ES-I3 (cell line): ENCODE results near the gene EDN2.

ENCODE experiments used
- H3K36me3 ChIP-seq: 2 replicates; pipeline ENCODE4 v1.6.1; 2013; ENCODE audit warnings: mild to moderate bottlenecking, low read length, control low read depth, moderate library complexity; ENCODE audit not compliant: insufficient read depth
- H3K4me1 ChIP-seq: 2 replicates; pipeline ENCODE4 v1.6.1; 2013; ENCODE audit warnings: mild to moderate bottlenecking, control low read depth, low read length; ENCODE audit not compliant: insufficient read depth
- H3K9ac ChIP-seq: 2 replicates; pipeline ENCODE4 v1.6.1; 2013; ENCODE audit warnings: low read depth, mild to moderate bottlenecking, low read length, moderate library complexity
- H3K9me3 ChIP-seq: 2 replicates; pipeline ENCODE4 v1.6.1; 2013; ENCODE audit warnings: mild to moderate bottlenecking, low read length, moderate library complexity; ENCODE audit not compliant: control insufficient read depth, insufficient read depth

EDN2 gene

DNA sequence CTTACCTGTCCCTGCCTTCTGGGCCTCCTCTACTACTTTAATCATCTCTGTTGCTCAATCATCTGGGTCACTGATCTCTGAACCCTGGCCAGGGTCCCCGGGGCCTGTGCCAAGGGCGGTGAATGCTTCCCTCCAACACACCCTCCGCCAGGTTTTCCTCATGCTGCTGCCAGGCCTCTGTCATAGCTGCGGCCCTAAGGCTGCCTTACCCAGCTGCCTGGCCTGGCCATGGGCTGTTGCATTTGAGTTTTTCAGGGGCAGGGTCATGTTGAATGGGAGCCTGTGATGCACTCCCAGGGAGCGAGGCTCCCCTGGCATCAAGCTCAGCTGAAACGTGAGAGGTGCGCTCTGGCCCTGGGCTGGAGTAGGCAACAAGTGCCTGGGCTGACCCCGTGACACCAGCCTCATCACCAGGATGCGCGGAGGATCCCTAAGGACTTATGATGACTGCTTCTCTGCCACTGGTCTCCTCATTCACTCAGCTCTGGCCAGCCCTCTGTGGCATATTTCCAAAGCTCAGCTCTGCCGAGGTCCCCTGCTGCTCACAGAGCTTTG lies 7.6 kb downstream of the EDN2 start:
- no peaks in the 10 kb centered on the region for H3K9me3 ChIP-seq
- no peaks in the 10 kb centered on the region; the same call in 1 of the 2 replicates for H3K4me1 ChIP-seq
- H3K9ac ChIP-seq, result no peak overlapping the region
- no peaks in the 10 kb centered on the region for H3K36me3 ChIP-seq

DNA sequence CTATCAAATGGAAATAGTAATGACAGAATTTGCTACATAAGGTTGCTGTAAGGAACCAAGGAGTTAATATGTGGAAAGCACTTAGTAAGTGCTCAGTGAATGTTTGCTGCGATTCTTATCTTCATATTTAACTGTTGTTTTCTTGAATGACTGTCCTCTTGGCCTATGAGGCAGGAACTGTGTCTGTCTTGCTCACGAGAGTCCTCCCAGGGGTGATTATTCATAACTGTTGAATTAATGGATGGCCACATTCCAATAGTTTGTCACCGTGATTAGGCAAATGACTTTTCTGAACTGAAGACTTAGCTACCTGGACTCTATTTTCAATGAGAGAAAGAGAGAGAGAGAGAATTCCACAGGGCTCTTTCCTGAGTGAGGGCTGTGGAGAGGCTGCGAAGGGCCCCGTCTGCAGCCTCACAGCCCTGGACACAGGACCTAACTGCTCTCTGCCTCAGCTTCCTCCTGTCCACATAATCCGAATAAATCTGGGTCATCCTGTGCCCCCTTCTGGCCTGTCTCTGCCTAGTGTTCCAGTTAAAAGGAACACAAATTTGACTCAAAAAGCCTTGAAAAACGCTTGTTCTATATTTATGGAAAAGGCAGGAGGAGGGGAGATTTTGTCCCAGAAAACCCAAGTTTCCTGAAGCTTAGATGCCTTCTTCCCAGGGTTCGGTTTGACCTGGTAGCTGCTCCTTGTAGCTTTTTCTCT lies 8.5 kb downstream of the EDN2 start:
- no peaks in the 10 kb centered on the region for H3K9me3 ChIP-seq
- H3K9ac ChIP-seq, result no peak overlapping the region
- no peaks in the 10 kb centered on the region for H3K36me3 ChIP-seq
- H3K4me1 ChIP-seq, result no peaks in the 10 kb centered on the region; the same call in 1 of the 2 replicates

DNA sequence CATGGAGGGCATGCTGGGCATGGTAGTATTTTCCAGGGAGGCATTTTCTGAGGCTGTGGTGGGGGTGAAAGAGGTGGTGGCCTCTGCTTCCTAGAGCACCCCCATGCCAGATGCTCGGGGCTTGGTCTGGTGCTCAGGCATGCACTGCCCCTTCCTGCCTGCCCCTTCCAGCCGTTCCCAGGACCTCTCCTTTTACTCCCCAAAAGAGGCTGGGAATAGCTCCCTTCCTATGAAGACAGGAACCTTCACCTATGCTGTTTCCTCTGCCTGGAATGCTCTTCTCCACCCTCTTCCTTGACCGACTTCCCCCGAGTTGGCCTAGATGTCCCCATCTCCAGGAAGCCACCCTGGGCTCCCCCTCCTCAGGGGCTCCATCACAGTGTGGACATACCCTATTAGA lies 9.1 kb downstream of the EDN2 start:
- no peaks in the 10 kb centered on the region for H3K36me3 ChIP-seq
- no peaks in the 10 kb centered on the region; the same call in 1 of the 2 replicates for H3K4me1 ChIP-seq
- H3K9me3 ChIP-seq, result no peaks in the 10 kb centered on the region
- H3K9ac ChIP-seq, result no peak overlapping the region

DNA sequence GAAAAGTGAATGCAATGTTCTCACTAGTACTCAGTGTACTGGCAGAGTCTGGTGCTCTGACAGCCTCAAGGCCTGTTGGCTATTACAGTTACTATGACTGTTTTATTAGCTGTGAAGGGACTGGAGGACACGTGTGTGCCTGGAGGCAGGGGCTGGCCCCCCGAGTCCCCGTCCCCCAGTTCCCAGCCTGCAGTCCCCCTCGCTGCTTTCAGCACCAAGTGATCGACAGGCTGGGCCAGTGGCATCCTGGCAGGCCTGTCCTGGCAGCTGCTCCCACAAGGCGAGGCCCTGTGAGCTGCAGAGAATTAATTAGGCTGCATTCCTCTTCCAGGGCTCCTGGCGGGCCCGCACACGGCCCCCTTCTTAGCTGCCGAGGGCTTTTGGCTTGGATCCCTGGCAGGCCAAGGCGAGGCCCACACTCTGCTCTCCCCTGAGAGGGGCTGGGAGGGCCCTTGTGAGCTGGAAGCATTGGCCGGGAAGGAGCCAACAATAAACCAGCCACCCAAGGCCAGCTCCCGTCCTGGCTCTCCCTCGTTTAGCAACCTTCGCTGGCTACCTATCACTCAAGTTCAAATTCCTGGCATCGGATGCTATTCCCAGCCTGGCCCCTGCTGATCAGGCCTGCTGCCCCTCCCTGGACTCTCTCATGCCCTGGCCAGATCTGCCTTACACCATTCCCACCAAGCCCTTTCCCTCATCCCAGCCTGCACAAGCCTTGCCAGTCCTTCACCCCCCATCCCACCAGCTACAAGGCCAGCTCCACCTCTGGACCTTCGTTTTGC lies 9.8 kb downstream of the EDN2 start:
- Histone ChIP-seq H3K36me3 (no peaks in the 10 kb centered on the region), H3K4me1 (no peaks in the 10 kb centered on the region; the same call in 1 of the 2 replicates), H3K9ac (no peak overlapping the region), H3K9me3 (no peaks in the 10 kb centered on the region)

DNA sequence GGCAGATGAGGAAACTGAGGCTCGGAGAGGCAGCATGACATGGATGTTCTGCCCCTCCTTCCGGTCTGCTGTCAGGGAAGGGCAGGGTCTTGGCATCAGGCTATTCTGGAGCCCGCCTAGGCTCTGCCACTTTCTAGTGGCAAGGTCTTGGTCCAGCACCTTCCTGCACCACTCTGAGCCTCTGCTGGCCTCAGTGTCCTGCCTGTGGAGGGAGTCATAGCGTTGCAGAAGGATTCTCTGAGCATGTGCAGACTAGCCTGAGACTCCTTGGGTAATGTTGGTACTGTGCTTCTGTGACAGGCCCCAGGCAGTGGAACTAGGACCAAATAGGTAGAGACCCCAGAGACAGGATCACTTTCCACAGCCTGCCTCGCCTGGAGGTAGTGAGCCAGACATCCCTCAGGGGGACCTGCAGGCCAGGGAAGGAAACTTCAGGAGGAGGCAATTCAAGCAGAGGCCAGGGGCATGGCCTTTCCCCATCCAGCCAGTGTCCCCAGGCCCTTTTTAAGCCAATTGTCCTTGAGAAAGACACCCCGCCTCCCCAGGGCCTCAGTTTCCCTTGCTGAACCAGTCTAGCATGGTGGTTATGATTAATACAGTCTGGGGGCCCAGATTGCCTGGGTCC lies 10.6 kb downstream of the EDN2 start:
- Histone ChIP-seq H3K9me3 (no peaks in the 10 kb centered on the region), H3K4me1 (no peaks in the 10 kb centered on the region; the same call in 1 of the 2 replicates), H3K9ac (no peak overlapping the region), H3K36me3 (no peaks in the 10 kb centered on the region)

DNA sequence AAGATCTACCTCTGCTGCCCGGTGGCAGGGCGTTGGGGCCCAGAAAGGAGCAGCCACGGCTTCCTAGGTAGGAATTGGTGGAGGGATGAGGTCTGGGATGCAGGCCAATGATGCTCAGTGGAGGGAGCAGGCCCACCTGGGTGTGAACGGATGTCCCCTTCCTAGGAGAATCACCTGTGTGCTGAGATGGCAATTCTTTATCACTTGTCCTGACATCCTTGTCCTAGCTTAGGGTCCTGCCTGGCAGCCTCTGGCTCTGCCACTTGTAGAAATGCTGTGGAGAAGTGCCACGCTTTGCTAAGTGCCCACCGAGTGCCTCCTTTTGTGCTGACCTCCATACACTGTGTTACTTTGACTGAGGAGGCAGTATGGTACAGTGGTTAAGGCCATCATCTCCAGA lies 12.8 kb downstream of the EDN2 start:
- Histone ChIP-seq H3K9me3 (no peaks in the 10 kb centered on the region), H3K36me3 (no peaks in the 10 kb centered on the region)

DNA sequence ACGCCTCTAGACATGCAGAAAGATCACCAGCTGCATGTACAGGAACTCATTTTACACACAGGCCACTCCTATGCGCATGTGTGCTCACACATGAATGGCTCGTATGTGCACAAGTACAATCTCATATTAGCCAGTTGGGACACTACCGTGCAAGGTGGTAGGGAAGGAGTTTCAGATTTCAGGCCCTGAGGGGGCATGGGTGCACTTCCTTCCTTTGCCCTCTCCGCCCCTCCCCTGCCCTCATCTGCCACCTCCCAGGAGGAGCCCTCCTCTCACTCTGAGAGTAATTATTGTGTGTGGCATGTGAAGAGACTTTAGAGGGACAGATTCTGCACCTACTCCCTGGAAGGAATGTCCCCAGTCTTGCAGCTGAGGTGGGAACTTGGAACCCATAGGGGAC lies 14.8 kb downstream of the EDN2 start:
- Histone ChIP-seq H3K9me3 (no peaks in the 10 kb centered on the region), H3K36me3 (no peaks in the 10 kb centered on the region), H3K9ac (no peak overlapping the region), H3K4me1 (no peaks in the 10 kb centered on the region)

More for the DNA sequence above, 12.8 kb downstream of the EDN2 start:
- Histone ChIP-seq H3K9ac (no peak overlapping the region), H3K4me1 (no peaks in the 10 kb centered on the region; the same call in 1 of the 2 replicates)

DNA sequence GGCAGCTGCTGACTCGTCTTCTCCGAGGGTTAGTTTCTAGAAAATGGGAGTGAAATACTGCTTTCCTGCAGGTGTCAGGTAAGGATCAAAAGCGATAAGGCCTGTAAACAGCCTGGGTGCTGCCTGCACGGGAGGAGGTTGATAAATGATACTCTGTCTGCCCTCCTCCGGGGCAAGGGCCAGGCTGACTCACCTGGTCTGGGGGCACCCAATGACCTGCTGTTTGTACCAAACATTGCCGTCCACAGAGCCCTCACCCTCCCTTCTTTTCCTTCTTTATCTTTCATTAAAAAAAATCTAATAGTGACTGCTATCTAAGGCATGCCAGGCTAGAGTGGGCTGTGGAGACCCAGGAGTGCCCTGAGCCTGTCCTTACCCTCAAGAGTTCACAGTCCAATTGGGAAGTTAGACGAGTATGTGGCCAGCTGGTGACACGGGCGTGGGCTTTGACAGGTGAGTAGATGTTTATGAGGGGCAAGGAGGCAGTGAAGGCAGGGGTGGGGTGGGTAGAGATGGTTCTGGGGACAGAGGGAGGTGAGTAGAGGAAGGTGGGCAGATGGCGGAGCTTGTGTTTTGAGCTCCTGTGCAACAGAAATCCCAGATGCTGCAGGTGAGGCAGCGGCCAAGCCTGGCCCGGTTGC lies 16.2 kb downstream of the EDN2 start:
- no peak overlapping the region for H3K9ac ChIP-seq
- H3K9me3 ChIP-seq, result no peaks in the 10 kb centered on the region
- no peaks in the 10 kb centered on the region for H3K4me1 ChIP-seq
- H3K36me3 ChIP-seq, result no peaks in the 10 kb centered on the region

DNA sequence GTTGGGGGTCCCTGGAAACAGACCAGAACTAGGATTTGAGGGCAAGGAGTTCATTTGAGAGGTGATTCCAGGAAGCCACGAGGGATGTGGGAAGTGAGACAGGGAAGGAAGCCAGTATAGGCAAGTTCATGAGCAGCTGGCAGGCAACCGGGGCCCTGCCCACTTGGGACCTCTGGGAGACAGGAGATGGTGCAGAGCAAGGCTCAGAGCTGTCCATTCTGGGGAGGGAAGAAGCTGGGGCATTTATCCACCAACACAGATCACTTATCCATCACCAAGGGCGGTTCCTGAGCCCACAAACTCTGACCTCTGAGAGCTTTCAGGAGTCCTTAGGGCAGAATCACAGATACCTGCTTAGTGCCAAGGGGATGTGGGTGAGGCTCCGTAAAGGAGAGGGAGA lies 16.8 kb downstream of the EDN2 start:
- Histone ChIP-seq H3K9me3 (no peaks in the 10 kb centered on the region), H3K4me1 (no peaks in the 10 kb centered on the region), H3K36me3 (no peaks in the 10 kb centered on the region), H3K9ac (no peak overlapping the region)

DNA sequence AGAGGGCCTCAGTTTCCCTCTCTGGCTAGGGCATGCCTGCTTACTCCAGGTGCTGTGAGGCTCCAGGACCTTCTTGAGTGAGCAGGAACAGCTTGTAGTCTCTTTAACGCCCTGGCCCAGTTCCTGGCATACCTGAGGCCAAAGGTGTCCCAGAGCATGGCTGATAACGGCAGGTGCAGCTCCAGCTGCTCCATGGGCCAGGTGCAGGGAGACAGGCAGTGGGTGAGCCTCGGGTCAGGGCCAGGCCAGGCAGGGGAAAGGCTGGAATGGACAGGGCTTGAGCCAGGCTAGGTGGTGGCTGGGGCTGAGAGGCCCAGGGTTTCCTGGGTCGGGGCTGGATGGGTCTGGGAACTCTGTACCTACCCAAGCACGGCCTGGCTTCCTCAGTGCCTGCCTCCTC lies 18.3 kb downstream of the EDN2 start:
- Histone ChIP-seq H3K9ac (no peak overlapping the region), H3K9me3 (no peaks in the 10 kb centered on the region), H3K36me3 (no peaks in the 10 kb centered on the region), H3K4me1 (no peaks in the 10 kb centered on the region)

DNA sequence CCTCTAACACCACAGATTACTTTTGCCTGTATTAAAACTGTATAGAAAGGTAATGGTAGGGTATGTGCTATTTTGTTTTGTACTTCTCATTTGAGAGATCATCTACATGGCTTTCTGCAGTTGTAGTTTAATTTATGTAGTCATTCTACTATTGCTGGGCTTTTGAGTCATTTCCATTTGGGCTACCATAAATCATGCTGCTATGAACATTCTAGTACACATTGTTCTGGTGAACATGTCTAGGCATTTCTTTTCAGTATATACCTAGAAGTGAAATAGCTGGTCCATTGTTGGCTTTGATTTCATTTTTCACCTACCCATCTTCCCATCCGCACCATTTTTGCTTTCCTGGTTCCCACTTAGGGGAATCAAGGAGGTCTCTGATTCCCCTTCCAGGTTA lies 18.7 kb downstream of the EDN2 start:
- Histone ChIP-seq H3K4me1 (no peaks in the 10 kb centered on the region), H3K9me3 (no peaks in the 10 kb centered on the region), H3K36me3 (no peaks in the 10 kb centered on the region), H3K9ac (no peak overlapping the region)

DNA sequence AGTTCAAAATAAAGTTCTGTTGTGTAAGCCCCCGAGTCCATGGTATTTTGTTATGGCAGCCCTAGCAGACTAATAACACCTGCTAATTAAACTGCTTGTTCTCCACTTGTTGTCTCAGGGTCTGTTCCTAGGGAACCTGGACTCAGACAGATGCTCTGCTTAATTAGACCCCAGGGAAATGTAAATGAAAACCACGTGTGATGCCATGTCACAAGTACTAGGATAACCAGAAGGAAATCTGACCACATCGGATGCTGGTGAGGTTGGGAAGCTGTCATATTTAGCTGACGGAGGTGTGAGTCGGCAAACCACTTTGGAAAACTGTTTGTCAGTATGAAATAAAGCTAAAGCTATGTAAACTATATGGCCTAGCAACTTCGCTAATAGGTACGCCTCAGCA lies 19.6 kb downstream of the EDN2 start:
- H3K36me3 ChIP-seq, result no peaks in the 10 kb centered on the region
- no peak overlapping the region for H3K9ac ChIP-seq
- H3K4me1 ChIP-seq, result no peaks in the 10 kb centered on the region
- no peaks in the 10 kb centered on the region for H3K9me3 ChIP-seq

DNA sequence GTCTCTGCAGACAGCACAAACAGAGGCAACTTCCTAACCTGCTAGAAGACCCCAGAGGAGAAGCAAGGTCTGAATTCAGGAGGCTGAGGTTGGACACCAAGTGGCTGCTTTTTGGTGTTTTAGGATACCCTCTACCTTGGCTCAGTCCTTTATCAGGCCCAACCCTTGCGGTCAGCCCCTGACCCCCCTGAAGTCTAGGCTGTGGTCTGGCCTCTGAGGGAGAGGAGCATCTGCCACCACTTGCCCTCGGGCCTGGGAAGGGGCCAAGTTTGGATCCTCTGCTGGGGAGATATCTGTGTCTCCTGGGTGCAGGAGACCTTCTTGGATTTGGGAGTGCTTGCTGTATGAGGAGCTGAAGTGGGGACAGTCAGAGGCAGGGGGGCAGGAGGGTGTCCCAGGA lies 21.0 kb downstream of the EDN2 start:
- no peaks in the 10 kb centered on the region for H3K4me1 ChIP-seq
- no peaks in the 10 kb centered on the region for H3K9me3 ChIP-seq
- H3K9ac ChIP-seq, result no peak overlapping the region
- H3K36me3 ChIP-seq, result no peaks in the 10 kb centered on the region

DNA sequence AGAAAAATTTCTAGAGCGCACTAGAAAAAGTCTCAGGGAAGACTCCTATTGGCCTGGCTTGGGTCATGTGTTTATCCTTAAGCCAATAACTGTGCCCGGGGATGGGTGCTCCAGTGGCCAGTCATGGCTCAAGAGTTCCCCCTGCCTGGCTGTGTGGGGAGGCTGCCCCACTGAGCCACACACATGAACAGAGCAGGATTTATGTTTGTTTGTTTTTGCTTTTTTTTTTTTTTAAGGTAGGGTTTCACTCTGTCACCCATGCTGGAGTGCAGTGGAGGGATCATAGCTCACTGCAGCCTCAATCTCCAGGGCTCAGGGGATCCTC lies 21.8 kb downstream of the EDN2 start:
- H3K36me3 ChIP-seq, result no peaks in the 10 kb centered on the region
- H3K4me1 ChIP-seq, result no peaks in the 10 kb centered on the region
- H3K9ac ChIP-seq, result no peak overlapping the region
- no peaks in the 10 kb centered on the region for H3K9me3 ChIP-seq
